Measurements from ENCODE around the gene RGS6. TPM values are rescaled to one million over a fixed set of nuclear protein-coding genes. Genes with fewer than 3 reads are reported as not detected.
A peak's percentile ranks its signal among the peaks of the same experiment; 100 is the strongest.

The RGS6 gene
- total RNA-seq, 1 donor from 2014 or later: 26.0 TPM

DNA sequence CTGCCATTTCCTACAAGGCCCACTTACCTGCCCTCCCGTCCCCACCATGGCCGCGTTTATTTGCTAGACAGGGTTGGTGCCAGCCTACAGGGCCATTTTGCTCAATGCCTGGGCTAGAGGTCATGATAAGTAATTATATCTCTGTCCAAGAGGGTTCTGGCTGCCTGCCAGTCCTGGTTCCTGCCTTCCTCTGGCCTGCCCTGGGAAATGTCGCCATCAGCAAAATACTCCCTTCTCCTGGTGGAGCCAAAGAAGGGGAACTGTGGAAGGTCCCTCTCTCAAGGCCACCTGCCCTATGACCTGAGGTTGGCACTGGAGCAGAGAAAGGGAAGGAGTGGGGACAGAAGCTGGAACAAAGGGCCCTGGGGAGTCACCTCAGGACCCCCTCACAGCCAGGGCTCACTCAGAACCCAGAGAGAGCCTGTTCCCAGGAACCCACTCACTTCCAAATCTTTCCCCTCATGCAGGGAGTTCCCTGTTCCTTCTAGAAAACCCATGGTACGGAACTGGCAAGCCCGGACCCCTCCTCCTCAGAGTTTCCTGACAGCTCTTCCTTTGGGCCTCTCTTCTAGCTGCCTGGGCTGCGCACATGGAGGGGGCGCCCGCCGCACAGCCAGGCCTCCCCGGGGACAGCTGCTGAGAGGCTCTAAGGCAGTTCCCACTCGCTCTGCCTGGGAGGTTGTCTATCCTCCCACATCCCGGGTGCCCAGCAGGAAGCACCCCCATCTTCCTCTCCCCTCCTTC, 681.2 kb downstream of the RGS6 start:
- DNase-seq (peak; percentile 91), ATAC-seq (peak; percentile 71)
- intact Hi-C loops (cut with micrococcal nuclease): no loop called here

DNA sequence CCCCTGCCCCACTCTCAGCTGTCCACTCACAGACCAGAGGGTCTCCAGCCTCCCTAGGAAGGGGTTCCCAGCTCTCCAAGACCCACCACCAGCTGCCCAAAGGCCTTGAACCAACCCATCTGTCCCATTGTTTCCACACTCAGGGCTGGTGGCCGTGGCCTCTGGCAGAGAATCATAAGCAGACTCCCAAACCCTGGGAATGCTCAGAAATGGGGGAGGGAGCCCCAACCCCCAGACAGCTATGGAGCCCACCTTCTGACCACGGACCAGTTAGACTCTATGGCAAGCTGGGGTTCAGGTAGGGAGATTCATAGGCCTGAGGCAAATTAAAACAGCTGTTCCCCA, 681.7 kb downstream of the RGS6 start:
- intact Hi-C loops (cut with micrococcal nuclease): no loop called here
- DNase-seq: no peak
- no peak for ATAC-seq

DNA sequence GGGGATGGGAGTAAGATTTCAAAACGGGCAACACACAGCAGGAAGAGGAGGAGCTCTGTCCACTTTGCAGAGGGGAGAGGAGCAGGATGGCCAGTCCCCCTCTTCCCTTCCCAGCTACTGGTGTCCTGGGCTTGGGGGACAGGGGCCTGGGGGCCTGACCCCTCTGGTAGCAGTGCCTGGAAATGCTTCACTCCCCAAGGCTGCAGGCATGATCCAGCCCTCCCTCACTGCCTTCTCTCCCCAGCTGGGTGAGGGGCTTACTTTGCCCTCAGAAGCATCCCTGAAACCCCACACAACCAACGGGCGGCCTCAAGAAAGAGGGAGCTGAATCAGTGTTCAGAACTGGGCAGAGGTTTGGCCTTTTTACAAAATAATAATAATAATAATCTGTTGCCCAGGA, 682.1 kb downstream of the RGS6 start:
- ATAC-seq: no peak
- intact Hi-C loops (cut with micrococcal nuclease): no loop called here
- no peak for DNase-seq

DNA sequence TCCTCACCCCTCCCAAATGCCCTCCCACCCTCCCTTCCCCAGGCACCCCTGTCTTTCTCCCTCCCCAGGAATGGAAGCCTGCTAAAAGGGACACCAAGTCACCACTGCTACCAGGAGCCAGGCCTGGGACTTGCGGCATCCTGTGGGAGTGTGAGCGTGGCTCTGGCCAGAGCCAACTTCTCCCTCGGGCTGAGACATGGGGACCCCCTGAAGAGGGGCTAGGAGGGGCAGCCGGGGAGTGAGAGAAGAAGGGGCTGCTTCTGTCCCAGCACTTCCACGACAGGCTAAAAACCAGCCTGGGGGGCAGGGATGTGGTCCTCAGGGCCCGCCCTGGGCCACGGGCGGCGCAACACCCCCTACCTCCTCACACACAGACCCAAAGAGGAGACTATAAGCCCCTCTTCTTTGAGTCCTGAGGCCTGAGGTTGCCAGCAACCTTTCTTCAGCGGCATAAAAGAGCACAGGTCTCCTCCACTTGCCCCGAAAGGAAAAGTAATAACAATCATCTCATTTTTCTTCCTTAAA, 682.7 kb downstream of the RGS6 start:
- ATAC-seq: no peak
- no peak for DNase-seq
- intact Hi-C loops (cut with micrococcal nuclease): no loop called here

GRCh38 chr14:72615451-72616121, 683.4 kb downstream of the RGS6 start:
- ATAC-seq: no peak
- intact Hi-C loops (cut with micrococcal nuclease): no loop called here

More at GRCh38 chr14:72615451-72616121, 683.4 kb downstream of the RGS6 start:
- DNase-seq: no peak

Small RNA genes lying within 50 kb of the gene (microRNA-seq; reads per million reads assigned to microRNA genes)
- gene MIR7843 (ENCODE audit: borderline number of aligned reads): not detected
